CD4-positive, alpha-beta T cell treated with Interleukin-6 at 100 ng/mL for 8 hours (primary cell): ENCODE measurements around the gene MPC1.
"Not testable (repeated sequence)": the region's sequence is repeated elsewhere in the genome, so short reads cannot be mapped to it uniquely, and the experiment has no call there.

ENCODE experiments used
- DNase-seq: peaks from one replicate; pipeline ENCODE4 v3.0.0-alpha.2; 2020; ENCODE audit warnings: mixed read lengths, low spot score

Gene MPC1

DNA sequence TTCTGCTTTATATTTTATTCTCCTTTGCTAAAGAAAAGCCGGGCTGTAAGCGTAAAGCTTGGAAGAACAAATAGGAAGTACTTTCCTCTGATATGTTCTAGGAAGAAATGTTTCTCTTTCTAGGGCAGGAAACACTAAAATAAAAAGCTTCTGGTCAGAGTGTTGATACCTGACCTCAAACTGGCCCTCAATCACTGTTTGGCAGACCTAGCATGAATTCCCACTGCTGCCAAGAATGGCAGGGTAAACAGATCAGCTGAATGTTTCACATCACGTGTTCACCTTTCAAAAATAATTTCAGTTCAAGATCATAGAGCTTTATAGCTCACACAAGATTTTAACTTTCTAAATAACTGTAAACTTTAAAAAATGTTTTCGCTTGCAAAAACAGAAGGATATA is 2.9 kb downstream of the MPC1 start:
- DNase-seq: no peak

DNA sequence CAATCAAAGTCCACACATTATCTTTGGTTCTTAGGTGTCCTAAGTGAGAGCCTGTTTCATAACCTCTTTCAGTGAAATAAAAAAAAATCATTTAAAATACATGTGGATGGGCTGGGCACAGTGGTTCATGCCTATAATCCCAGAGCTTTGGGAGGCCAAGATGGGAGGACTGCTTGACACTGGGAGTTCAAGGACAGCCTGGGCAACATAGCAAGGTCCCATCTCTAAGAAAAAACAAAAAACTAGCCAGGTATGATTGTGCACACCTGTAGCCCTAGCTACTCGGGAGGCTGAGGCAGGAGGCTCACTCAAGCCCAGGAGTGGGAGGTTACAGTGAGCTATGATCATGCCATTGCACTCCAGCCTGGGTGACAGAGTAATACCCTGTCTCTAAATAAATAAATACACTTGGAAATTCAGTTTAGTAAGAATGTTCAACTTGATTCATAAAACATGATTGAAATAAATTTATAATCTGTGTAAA is 3.6 kb downstream of the MPC1 start:
- DNase-seq: no peak

DNA sequence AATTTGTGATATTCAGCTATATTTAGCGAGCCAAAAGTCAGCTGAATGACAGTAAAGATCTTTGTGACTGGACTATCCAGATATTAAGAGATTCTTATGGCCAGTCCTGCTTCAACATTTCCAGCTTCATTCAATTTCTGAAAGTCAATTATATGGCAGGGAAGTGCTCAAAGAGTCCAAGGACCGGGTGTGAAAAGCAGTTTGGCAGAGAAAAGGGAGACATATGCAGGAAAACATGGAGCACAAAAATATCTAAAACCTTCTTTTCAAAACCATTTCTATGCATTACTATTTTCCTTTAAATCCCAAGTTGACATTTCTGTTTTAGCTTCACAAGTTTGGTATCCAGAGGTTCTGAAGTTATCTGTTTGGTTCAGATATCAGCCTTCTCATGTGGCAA is 5.0 kb downstream of the MPC1 start:
- DNase-seq: no peak

DNA sequence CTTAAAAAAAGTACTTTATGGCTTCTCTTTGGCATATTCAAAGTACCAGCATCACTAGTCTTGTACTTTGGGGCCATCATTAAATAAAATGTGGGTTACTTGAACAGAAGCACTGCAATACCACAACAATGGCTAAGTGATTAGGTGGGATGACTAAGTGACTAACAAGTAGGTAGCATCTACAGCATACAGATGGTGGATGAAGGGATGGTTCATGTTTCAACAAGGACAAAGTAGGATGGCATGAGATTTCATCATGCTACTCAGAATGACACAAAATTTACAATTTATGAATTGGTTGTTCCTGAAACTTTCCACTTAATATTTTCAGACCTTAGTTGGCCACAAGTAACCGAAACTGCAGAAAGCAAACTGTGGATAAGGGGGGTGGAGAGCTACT is 7.7 kb downstream of the MPC1 start:
- no peak for DNase-seq

GRCh38 chr6:166370489-166370888 is 12.3 kb downstream of the MPC1 start:
- no peak for DNase-seq

DNA sequence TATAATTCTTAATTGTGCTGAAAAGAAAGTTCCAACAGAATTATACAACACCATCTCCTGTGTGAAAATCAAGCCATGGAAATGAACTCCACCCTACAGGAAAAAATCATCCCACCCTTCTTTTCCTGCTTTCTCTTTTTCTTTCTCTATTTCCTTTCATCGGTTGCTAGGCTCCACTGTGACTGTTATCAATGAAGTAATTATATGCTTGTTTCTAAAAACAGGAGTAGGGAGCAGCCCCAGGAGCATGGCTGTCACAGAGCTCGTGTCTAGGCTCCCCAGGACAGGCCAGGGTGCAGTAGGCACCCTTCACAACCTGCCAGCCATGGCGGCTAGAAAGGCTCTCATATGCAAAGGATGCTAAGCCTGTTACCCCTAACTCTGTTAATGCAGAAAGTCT is 13.0 kb downstream of the MPC1 start:
- DNase-seq: no peak

- DNase-seq: no peak
These were observed 15.8 kb downstream of the MPC1 start for GRCh38 chr6:166366921-166367320.

GRCh38 chr6:166365806-166366205 is 16.9 kb downstream of the MPC1 start:
- no peak for DNase-seq

GRCh38 chr6:166365221-166365620 is 17.5 kb downstream of the MPC1 start:
- DNase-seq: no peak

DNA sequence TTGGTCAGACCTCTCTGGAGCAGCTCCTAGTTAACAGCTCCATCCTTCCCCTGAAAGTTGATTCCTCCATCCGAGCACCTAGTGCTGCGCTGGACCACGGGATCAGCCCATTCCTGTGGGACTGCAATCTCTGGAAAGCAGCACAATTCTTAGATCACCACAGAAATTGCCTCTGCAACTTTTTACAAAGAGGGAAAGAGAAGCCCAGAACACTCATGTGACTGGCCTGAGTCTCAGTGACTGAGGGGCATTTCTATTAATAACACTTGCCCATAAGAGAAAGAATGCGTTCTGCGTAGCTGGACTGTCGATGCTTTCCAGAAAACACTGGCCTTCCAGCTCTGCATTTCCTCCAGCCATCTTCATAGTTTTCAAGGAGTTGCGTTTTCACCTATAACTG is 18.3 kb downstream of the MPC1 start:
- DNase-seq: no peak

DNA sequence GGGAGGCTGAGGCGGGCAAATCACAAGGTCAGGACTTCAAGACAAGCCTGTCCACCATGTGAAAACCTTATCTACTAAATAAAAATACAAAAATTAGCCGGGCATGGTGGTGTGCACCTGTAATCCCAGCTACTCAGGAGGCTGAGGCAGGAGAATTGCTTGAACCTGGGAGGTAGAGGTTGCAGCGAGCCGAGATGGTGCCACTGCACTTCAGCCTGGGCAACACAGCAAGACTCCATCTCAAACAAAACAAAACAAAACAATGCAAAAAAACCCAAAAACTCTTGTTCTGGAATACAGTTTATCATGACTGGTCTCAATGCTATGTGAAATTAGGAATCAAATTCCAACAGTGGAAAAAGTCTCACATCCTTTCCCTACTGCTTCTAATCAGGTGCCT is 20.3 kb downstream of the MPC1 start:
- not testable (repeated sequence) for DNase-seq

DNA sequence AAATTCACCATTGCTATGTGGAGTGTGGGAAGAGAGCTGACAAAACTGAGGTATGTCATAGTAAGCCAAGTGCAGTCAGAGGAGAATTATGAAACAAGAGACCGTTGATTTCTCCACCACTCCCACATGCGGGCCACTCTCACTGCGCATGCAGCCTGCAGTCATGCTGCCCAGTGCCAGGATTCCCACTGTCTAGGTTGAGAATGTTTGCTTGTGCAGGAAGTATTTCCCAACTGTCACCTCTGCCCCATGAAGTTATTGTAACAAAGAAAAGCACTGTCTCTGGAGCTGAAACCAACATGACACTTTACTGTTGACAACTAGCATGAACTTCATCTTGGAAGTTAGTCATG is 21.7 kb downstream of the MPC1 start:
- DNase-seq: no peak

- no peak for DNase-seq
These were observed 22.3 kb downstream of the MPC1 start for GRCh38 chr6:166360243-166361076.

DNA sequence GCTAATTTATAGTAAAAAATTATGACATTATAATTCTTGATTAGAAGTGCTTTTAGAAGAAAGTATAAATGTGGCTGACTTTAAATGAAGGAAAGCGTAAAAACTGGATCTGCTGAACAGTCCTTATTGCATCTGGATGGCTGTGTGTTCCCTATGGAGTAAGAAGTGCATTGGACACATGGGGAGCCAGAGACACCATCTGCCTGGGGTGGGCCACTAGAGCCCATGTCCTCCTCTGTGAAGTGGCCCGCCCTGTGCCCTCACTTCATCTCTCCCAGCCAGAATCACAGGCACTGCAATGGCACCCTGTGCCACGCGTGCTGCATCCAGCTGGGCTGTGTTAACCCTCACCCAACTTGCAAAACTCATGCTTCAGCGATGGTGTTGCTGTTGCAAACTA is 27.2 kb downstream of the MPC1 start:
- DNase-seq: no peak

- no peak for DNase-seq
These were observed 27.8 kb downstream of the MPC1 start for GRCh38 chr6:166354965-166355364.

GRCh38 chr6:166354143-166354542 is 28.6 kb downstream of the MPC1 start:
- DNase-seq: no peak

DNA sequence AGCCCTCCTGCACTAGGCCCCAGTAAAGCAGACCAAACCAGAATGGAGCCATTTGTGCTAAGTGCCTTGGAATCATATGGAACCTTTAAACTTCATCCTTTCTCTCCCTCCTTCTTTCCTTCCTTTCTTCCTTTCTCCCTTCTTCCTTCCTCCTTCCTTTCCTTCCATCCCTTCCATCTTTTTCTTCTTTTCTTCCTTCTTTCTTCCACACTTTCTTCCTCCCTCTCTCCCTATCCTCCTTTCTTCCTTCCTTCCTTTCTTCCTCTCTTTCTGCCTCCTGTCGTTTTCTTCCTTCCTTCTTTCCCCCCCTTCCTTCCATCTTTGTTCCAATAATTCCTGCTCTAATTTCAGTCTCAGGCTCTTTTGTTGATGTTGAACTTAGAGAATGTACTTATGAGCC is 29.2 kb downstream of the MPC1 start:
- no peak for DNase-seq

- DNase-seq: no peak
These were observed 29.8 kb downstream of the MPC1 start for GRCh38 chr6:166352923-166353322.

DNA sequence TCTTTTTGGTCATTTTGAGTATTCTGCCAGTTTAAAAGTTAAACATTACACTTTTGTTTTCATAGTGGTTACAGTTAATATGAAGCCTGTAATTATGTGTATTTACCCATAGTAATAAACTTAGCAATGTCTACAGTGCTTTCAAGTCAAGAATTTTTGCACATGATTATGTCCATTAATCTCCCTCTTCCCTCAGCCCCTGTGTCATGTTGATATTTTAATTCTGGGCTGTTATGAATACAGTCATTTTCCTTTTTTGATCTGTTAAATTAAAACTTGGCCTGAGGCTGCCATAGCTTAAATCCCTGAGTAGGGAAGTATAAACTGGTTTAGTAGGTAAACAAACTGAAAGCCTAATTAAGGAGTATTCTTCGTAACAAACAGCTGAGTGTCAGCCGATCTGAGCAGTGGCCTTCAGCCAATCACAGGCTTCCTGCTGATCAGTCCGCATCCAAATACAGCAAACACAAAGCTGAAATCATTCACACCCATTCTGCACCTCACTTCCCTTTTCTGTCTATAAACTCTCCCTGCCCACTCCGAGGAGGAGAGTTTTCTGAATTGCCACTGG is 30.9 kb downstream of the MPC1 start:
- DNase-seq: no peak

GRCh38 chr6:166348305-166348949 is 34.3 kb downstream of the MPC1 start:
- no peak for DNase-seq

- no peak for DNase-seq
These were observed 35.8 kb downstream of the MPC1 start for GRCh38 chr6:166346965-166347364.

DNA sequence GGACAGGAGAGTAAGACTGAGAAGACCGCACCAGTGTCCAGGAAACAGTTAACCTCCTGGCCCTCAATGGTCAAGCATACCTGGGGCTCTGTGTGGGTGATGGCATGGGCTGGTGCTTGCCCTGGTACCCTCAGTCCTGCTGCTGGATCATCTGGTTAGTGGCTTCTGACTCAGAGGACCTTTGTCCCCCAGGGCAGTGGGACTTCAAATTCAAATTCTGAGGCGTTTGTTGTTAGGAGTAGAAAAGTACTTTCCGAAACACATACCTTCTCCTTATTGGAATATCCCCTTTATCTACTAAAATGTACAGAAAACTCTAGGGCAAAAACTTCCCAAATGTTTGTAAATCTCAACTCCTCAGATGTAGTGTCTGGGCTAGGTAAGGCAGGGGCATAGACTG is 36.3 kb downstream of the MPC1 start:
- no peak for DNase-seq

GRCh38 chr6:166345672-166346071 is 37.1 kb downstream of the MPC1 start:
- not testable (repeated sequence) for DNase-seq
